Measurements from ENCODE around the gene ELOVL3.
"Not testable (repeated sequence)": the region's sequence is repeated elsewhere in the genome, so short reads cannot be mapped to it uniquely, and the experiment has no call there.

The ELOVL3 gene, protein sequence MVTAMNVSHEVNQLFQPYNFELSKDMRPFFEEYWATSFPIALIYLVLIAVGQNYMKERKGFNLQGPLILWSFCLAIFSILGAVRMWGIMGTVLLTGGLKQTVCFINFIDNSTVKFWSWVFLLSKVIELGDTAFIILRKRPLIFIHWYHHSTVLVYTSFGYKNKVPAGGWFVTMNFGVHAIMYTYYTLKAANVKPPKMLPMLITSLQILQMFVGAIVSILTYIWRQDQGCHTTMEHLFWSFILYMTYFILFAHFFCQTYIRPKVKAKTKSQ

DNA sequence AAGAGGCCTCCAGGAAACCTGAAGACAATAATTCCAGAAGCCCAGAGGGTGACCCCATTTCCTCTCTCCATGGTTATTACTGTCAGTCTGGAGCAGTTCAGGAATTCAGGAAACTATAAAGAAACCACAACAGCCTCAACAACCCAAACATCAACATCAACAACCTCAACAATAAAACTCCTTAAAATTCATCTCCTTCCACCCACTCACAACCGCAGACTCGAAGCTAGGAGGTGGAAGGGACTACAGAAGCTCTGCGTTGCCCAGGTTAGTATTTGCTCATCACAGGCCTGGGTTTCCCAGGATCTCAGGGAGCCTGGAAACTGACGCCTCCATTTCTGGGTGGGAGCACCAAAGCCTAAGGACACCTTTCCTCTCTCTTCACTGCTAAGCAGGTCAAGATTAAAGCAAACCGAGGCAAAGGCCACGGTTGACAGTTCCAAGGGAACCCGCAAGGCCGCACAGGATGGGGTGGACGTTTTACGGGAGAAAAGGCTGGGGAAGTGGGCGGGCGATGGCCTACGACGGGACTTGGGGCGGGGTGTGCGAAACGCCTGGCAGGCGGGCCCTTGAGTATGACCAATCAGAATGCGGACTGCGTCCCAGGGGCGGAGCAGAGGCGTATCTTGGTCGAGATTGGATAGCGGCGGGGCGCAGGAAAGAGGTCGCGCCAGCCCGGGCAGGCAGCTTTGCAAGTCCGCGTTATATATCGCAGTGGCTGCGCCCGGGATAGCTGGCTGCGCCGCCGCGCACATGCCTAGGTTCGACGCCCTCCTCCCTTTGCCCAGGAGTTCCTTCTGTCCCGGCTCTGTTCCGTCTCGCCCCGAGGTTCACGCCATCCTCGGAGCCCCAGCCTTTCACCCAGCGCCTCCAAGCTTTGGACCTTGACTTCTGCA is at the start of gene ELOVL3:
ELOVL3 (plus strand) TSS at position 654 of the 896 bp plus-strand sequence. CDS start 250 bp downstream, outside the sequence.
- DNase-seq (ENCODE audit: low read depth) = peak; percentile 73

- DNase-seq (ENCODE audit: low read depth) = no peak
Observed at GRCh38 chr10:102184606-102185005, 41.5 kb upstream of the ELOVL3 start.

DNA sequence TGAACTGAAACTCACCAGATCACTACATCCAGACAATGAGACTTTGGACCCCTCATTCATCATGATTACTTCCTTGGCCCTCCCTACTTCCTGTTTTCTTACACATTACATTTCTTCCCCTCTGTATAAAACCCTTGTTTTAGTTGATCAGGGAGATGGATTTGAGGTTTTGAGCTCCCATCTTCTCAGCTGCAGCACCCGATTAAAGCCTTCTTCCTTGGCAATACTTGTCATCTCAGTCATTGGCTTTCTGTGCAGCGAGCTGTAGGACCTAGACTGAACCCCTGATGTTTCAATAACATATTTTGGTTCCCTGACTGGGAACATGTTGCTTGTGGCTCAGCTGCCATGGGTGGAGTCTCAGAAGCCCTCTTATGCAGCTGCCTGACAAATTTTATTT is 40.8 kb upstream of the ELOVL3 start:
- DNase-seq (ENCODE audit: low read depth) = no peak

- DNase-seq (ENCODE audit: low read depth) = no peak
Observed at GRCh38 chr10:102185811-102186527, 40.1 kb upstream of the ELOVL3 start.

- no peak for DNase-seq (ENCODE audit: low read depth)
Observed at GRCh38 chr10:102188298-102188940, 37.7 kb upstream of the ELOVL3 start.

DNA sequence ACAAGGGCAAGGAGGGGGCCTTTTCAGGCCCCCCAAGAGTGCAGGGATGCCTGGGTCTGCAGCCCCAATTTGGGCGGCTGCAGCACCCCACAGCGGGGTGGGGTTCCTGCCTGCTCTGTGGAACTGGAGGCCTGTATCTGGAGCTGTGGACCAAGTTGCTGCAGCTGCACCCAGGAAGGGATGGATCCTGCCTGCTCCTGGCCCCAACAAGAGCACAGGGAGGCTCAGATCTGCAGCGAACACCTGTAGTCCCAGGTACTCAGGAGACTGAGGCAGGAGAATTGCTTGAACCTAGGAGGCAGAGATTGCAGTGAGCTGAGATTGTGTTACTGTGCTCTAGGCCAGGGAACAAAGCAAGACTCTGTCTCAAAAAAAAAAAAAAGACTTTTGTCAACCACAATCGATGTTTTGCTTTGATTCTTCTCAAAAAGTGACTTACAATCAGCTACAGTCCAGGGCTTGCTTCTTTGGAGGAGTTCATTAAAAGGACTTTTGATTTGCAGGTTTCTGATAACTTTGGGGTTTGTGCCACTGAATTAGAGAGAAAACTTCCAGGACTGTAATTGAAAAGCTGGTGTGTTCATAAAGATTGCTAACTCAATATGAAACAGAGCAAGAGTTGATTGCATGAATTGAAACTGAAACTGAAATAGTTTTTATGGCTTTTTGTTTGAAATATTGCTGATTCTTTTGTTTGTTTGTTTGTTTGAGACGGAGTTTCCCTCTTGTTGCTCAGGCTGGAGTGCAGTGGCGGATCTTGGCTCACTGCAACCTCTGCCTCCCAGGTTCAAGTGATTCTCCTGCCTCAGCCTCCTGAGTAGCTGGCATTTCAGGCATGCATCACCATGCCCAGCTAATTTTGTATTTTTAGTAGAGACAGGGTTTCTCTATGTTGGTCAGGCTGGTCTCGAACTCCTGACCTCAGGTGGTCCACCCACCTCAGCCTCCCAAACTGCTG is 36.9 kb upstream of the ELOVL3 start:
- DNase-seq (ENCODE audit: low read depth) = not testable (repeated sequence)

GRCh38 chr10:102191956-102192355 is 34.1 kb upstream of the ELOVL3 start:
- DNase-seq (ENCODE audit: low read depth) = no peak

DNA sequence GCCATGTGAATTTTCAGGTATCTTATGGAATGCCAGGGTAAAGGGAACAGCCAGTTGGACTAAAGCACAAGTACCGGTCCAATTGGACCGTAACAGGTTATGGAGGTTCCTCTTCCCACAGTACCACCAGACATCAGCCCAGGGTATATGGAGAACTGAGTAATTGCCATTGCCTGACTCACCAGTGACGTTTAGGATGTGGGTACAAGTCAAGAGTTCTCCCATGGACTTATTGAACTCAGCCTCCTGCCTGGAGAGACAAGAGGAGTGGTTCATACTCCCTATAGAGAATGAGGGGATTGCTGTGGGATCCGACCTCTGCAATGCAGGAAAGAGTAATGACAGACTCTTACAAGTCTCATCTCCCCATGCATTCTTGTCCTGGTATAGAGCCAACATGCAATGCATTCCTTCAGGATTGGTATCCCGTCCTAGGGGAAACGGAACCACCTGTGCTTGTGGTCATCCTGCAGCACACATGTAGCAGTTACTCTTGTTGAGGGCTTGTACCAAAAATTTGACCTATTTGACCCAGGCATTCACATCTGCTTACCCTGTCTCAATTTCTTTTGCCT is 30.7 kb upstream of the ELOVL3 start:
- DNase-seq (ENCODE audit: low read depth) = no peak

GRCh38 chr10:102196893-102197292 is 29.2 kb upstream of the ELOVL3 start:
- no peak for DNase-seq (ENCODE audit: low read depth)

DNA sequence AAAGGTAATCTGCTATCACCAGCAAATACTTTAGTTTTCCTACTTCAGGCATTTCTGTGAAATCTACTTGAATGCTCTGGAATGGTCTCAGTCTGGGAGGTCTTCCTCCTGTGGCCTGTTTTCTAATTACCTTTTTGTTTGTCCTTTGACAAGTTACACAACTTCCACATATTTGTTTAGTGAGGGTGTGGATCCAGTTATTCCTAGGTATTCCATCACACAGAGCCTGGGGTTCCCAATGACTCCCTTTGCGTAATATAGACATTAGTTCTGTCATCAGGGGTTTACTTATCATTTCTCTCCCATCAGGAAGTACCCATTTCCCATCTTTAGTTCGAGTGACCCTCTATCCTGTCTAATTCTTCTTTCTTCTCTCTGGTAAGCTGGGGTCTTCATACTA is 28.1 kb upstream of the ELOVL3 start:
- no peak for DNase-seq (ENCODE audit: low read depth)

- DNase-seq (ENCODE audit: low read depth) = no peak
Observed at GRCh38 chr10:102200751-102201640, 25.1 kb upstream of the ELOVL3 start.

- no peak for DNase-seq (ENCODE audit: low read depth)
Observed at GRCh38 chr10:102202386-102202785, 23.7 kb upstream of the ELOVL3 start.

DNA sequence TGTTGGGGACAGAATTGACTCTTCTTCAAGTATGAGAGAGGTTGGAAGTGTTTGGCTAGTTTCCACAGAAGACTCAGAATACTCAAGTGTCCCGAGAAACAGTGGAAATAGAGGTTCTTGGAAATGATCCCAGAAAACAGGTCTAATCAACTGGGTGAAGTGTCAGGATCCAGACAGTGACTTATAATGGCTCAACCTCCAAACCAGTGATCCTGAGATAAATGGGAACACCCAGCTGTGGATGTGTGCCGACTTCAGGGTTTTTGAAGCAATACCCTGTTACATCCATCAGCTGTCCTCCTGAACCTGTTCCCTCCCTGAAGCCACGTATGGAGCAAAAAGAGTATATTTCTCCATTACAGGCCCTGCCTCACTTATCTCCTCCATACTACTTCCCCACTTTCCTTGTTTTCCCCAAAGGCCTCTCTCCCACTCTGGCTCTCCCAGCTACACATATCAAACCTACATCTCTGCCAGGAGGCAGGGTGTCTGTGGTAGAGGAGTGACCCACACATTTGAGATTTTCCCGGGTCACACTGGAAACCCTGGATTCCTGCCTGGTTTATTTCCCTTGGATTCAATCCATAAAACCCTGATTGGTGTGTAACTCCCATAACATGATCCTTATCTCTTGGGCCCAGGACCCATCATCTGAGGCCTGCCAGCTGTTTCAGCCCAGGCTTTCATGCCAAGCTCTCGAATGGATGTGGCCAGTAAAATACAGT is 17.6 kb upstream of the ELOVL3 start:
- no peak for DNase-seq (ENCODE audit: low read depth)

DNA sequence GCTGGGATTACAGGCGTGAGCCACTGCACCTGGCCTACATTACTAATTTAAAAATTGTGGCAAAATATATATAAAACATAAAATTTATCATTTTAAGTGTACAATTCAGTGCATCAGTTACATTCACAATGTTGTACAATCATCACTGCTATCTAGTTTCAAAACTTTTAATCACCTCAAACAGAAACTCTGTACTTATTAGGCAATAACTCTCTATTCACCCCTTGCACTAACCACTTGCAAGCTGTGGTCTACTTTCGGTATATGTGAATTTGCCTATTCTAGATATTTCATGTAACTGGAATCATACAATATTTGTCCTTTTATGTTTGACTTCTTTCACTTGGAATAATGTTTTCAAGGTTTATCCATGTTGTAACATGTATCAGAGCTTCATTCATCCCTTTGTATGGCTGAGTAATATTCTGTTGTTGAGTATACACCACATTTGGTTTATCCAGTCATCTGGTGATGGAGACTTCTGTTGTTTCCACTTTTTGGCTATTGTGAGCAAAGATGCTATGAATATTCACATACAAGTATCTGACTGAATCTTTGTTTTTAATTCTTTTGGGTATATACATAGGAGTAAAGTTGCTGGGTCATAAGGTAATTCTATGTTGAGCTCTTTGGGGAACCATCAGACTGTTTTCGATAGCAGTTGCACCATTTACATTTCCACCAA is 14.3 kb upstream of the ELOVL3 start:
- no peak for DNase-seq (ENCODE audit: low read depth)

GRCh38 chr10:102213599-102213998 is 12.5 kb upstream of the ELOVL3 start:
- not testable (repeated sequence) for DNase-seq (ENCODE audit: low read depth)

DNA sequence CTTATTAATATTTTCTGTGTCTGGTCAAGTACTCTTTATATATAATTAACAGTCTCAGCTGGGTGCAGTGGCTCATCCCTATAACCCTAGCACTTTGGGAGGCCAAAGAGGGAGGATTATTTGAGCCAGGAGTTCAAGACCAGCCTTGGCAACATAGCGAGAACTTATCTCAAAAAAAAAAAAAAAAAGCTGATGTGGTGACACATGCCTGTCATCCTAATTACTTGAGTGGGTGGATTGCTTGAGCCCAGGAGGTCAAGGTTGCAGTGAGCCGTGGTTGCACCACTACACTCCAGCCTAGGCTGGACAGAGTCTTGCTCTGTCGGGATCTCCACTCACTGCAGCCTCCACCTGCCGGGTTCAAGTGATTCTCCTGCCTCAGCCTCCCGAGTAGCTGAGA is 6.7 kb upstream of the ELOVL3 start:
- no peak for DNase-seq (ENCODE audit: low read depth)

DNA sequence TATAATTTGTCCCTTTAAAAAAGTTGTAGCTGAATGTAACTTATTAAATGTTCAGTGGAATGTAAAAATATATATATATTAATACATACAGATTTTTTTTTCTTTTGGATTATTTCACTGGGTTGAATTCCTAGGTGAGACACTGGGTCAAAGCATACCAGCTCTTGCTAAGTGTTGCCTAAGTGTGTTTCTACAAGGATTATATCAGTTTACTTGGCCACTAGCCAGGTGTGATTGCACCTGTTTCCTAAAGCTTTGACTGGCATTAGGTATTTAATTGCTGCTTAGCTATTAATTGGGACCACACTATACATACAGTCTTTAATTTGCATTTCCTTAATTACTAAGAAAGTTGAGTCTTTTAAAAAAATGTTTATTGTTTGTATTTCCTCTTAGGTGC is 5.5 kb upstream of the ELOVL3 start:
- DNase-seq (ENCODE audit: low read depth) = no peak

DNA sequence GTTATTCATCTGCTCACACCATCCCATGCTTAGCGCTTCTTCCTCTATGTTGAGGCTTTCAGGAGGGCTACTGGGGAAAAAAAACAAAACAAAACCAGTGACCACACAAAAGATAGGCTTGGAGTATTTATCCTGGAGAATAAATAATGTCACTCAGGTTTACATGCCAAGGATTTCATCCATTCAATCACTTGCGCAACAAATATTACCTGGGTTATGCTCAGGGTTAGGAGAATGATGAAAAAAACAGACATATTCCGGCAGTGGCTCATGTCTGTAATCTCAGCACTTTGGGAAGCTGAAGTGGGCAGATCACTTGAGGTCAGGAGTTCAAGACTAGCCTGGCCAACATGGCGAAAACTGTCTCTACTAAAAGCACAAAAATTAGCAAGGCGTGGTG is 3.3 kb upstream of the ELOVL3 start:
- DNase-seq (ENCODE audit: low read depth) = no peak

All from stimulated activated CD4-positive, alpha-beta T cell treated with anti-CD3 and anti-CD28 coated beads, Interleukin-2, amount 100 ng/mL, for 4 hours (primary cell).